AG04450 (cell line): ENCODE data around the gene STIL. TPM values are rescaled to one million over a fixed set of nuclear protein-coding genes. Genes with fewer than 3 reads are reported as not detected.

Experiments
- CTCF ChIA-PET: fragments of 300-600, 350-600 bp; formaldehyde crosslinking; extraction: SDS; loops from one replicate; lab custom pipeline; 2022; ENCODE audit warnings: antibody characterized with exemption, inconsistent platforms; lab: Charles Lee
- POLR2A ChIA-PET: fragments of 350-600 bp; formaldehyde crosslinking; extraction: SDS; loops from one replicate; lab custom pipeline; 2021; ENCODE audit warnings: antibody characterized with exemption, inconsistent platforms; lab: Yijun Ruan, JAX
- DNase-seq: peaks from one replicate; pipeline ENCODE4 v3.0.0-alpha.2; 2011; ENCODE audit warnings: low read depth, low spot score
- H3K27ac ChIP-seq: one replicate; pipeline ENCODE4 v1.5.1; 2012; ENCODE audit warnings: low read depth, low read length, control low read depth
- H3K27me3 ChIP-seq: one replicate; pipeline ENCODE4 v1.6.0; 2012; ENCODE audit warnings: low read length; ENCODE audit not compliant: control insufficient read depth, insufficient read depth
- H3K4me3 ChIP-seq: 2 replicates; pipeline ENCODE4 v1.5.1; 2011; ENCODE audit warnings: mild to moderate bottlenecking, low read depth, low read length, control low read depth
- H3K9me3 ChIP-seq: 2 replicates; pipeline ENCODE4 v1.5.1; 2012; ENCODE audit warnings: low read length; ENCODE audit not compliant: control insufficient read depth, insufficient read depth
- polyA plus RNA-seq: library from polyadenylated mRNA; depleted of rRNA; stranded (reverse); fragments of >200 nt; gene quantifications from 2 replicates; pipeline ENCODE4 v1.2.3, GENCODE V29; 2011
- TF ChIP-seq, protein P1 (sequence below): IDR thresholded peaks from 2 replicates; pipeline ENCODE4 v1.5.1; 2011; ENCODE audit warnings: low read depth, low read length, control low read depth, inconsistent platforms

Gene STIL
- polyA plus RNA-seq, 1 experiment, result 6.4 TPM

DNA sequence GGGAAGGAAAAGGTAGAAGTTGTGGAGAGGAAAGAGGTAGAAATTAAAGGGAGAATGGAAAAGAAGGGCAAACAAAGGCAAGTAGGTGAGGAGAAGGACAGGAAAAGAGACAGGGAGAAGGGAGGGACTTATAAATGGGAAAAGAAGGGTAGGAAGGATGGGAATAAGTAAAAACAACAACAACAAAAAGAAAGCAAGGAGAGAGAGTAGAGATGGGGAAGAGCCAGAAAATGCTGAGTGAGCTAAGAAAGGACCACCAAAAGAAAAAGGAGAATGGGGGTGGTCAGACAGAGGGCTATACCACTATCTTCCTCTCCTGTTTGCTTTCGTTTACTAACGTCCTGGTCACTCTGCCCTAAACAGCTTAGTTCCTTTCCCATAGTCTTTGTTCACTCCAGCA lies 17.9 kb upstream of the STIL start:
- Histone ChIP-seq H3K27ac (no peak overlapping the region), H3K4me3 (no peak overlapping the region), H3K27me3 (no peaks in the 10 kb centered on the region), H3K9me3 (no peaks in the 10 kb centered on the region; the same call in 1 of the 2 replicates)
- ChIA-PET POLR2A (no interaction called here), CTCF (interaction anchor here (0.8 kb wide), 1 partner anchor 153 kb away, joined by 3 read pairs; no protein-coding TSS in a partner anchor)
- TF ChIP-seq, protein P1, sequence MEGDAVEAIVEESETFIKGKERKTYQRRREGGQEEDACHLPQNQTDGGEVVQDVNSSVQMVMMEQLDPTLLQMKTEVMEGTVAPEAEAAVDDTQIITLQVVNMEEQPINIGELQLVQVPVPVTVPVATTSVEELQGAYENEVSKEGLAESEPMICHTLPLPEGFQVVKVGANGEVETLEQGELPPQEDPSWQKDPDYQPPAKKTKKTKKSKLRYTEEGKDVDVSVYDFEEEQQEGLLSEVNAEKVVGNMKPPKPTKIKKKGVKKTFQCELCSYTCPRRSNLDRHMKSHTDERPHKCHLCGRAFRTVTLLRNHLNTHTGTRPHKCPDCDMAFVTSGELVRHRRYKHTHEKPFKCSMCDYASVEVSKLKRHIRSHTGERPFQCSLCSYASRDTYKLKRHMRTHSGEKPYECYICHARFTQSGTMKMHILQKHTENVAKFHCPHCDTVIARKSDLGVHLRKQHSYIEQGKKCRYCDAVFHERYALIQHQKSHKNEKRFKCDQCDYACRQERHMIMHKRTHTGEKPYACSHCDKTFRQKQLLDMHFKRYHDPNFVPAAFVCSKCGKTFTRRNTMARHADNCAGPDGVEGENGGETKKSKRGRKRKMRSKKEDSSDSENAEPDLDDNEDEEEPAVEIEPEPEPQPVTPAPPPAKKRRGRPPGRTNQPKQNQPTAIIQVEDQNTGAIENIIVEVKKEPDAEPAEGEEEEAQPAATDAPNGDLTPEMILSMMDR, result no peak
- no peak for DNase-seq

DNA sequence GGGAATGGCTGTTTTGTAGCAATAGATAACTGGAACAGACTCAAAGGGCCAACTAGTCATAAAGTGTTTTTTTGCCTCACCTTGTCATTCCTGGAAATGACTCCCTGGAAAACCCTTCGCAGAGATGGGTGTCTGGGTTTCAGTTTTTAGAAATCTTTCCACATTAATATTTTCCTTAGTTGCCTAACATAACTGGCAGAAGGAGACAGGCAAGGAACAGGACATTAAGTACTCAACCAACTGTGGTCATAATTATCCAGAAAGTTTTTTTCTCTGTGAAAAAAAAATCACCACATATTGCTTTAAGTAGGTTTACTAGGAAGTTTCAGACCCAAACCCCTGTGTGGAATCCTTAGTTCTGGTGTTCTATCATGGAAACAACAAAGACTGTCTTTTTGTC lies 16.3 kb upstream of the STIL start:
- CTCF ChIA-PET, result no interaction called here

DNA sequence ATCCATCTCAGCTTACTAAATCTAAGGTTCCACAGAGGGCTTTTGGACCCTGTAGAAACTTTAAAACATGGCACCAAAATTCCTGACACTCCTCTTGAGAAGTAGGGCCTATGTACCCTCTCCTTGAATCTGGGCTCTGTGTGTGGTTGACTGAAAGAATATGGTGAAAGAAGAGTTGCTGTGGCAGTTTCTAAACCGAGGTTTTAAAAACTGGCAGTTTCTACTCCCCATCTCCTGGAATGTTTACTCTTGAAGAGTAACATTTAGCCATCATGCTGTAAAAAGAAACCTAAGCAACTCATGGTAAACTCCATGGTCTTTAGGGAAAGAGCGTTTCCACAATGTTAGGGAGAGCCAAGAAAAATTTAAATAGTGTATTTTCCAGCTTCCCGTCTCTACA lies 15.0 kb upstream of the STIL start:
- Histone ChIP-seq H3K4me3 (no peak overlapping the region), H3K27me3 (no peaks in the 10 kb centered on the region), H3K9me3 (no peaks in the 10 kb centered on the region), H3K27ac (no peak overlapping the region)
- ChIA-PET POLR2A (no interaction called here), CTCF (no interaction called here)
- TF ChIP-seq, protein P1, result no peak
- no peak for DNase-seq

More for the DNA sequence above, 16.3 kb upstream of the STIL start:
- TF ChIP-seq, protein P1, result no peak
- Histone ChIP-seq H3K27me3 (no peaks in the 10 kb centered on the region), H3K4me3 (no peak overlapping the region), H3K9me3 (no peaks in the 10 kb centered on the region; the same call in 1 of the 2 replicates), H3K27ac (no peak overlapping the region)
- POLR2A ChIA-PET, result no interaction called here
- no peak for DNase-seq

DNA sequence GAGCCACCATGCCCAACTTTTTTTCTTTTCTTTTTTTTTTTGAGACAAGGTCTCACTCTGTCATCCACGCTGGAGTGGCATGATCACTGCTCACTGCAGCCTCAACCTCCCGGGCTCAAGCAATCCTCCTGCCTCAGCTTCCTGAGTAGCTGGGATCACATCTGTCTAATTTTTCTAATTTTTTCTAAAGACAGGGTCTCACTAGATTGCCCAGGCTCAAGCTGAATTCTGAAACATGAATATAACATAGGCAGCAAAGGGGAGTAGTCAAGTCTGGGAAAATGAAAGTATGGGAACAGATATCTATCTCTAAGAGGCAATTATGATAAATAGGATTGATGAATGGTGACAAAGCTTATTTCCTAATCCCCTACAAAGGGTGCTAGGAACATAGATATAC lies 12.3 kb upstream of the STIL start:
- POLR2A ChIA-PET, result no interaction called here
- no peak for DNase-seq
- Histone ChIP-seq H3K9me3 (no peaks in the 10 kb centered on the region), H3K27ac (no peak overlapping the region), H3K27me3 (no peaks in the 10 kb centered on the region), H3K4me3 (no peak overlapping the region)
- TF ChIP-seq, protein P1, result no peak
- CTCF ChIA-PET, result interaction anchor here (1.0 to 1.2 kb wide), 2 partner anchors 9 to 384 kb away, joined by 3 read pairs; no protein-coding TSS in a partner anchor

DNA sequence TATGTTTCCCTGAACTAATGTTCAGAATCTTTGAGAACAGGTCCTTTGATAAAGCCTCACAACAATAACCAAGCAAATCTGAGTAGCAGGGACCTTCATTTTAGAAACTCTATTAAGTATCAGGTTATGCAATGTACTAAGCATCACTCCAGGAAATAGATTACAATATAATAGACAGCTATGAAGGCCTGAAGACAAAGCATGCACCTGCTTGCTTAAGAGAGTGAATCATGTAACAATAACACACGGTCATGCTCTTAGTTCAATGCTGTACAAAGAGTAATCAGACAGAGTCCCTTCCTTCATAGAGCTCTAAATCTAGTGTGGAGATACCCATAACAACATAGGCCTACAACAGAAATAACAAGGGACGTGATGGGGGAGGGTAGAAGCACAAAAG lies 11.6 kb upstream of the STIL start:
- H3K4me3 ChIP-seq, result no peak overlapping the region
- ChIA-PET CTCF (interaction anchor here (1.2 kb wide), 1 partner anchor 8 kb away, joined by 3 read pairs; no protein-coding TSS in a partner anchor), POLR2A (interaction anchor here (0.8 kb wide), 1 partner anchor 19 kb away, joined by 6 read pairs; no protein-coding TSS in a partner anchor)
- TF ChIP-seq, protein P1, result no peak
- no peaks in the 10 kb centered on the region for H3K9me3 ChIP-seq
- no peak for DNase-seq
- H3K27me3 ChIP-seq, result no peaks in the 10 kb centered on the region
- no peak overlapping the region for H3K27ac ChIP-seq
